ENCODE measurements around the gene PTBP3.

DNA sequence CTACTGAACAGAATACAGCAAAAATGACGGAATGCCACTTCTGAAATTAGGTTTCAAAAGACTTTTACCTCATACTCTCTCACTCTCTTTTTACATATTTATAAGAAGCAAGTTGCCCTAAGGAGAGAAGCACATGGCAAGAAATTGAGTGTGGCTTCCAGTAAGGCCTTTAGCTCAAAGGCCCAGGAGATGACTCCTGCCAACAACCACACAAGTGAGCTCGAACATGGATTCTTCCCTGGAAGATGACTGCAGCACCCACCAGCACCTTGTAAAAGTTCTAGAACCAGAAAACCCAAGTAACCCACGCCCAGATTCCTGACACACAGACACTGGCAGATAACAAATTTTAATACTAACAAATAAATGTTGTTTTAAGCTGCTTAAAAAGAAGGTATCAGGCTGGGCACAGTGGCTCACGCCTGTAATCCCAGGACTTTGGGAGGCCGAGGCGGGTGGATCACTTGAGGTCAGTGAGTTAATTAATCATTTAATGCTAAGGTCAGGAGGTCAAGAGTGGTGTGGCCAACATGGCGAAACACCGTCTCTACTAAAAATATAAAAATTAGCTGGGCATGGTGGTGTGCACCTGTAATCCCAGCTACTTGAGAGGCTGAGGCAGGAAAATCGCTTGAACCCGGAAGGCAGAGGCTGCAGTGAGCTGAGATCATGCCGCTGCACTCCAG lies 17.0 kb downstream of the PTBP3 start:
- TF ChIP-seq, protein P1, sequence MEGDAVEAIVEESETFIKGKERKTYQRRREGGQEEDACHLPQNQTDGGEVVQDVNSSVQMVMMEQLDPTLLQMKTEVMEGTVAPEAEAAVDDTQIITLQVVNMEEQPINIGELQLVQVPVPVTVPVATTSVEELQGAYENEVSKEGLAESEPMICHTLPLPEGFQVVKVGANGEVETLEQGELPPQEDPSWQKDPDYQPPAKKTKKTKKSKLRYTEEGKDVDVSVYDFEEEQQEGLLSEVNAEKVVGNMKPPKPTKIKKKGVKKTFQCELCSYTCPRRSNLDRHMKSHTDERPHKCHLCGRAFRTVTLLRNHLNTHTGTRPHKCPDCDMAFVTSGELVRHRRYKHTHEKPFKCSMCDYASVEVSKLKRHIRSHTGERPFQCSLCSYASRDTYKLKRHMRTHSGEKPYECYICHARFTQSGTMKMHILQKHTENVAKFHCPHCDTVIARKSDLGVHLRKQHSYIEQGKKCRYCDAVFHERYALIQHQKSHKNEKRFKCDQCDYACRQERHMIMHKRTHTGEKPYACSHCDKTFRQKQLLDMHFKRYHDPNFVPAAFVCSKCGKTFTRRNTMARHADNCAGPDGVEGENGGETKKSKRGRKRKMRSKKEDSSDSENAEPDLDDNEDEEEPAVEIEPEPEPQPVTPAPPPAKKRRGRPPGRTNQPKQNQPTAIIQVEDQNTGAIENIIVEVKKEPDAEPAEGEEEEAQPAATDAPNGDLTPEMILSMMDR (conservative IDR thresholded peaks at IDR 0.05) = no peak
- TF ChIP-seq EZH2 (IDR thresholded peaks at IDR 0.05; ENCODE audit: low read depth) = no peak
